WTC11 (cell line): ENCODE results near the gene ARMC2. TPM values are rescaled to one million over a fixed set of nuclear protein-coding genes. Genes with fewer than 3 reads are reported as not detected.

Experiments
- ATAC-seq: fragments of 200-7000 bp; cut with Tn5 transposase; 2 replicates; pipeline ENCODE4 v1.10.0; 2021; ENCODE audit warnings: mild to moderate bottlenecking, moderate library complexity
- CTCF ChIA-PET: fragments of 300-600 bp; sonication (Branson Sonifier 250); formaldehyde crosslinking; loops from one replicate; lab custom pipeline; 2021; ENCODE audit warnings: antibody characterized with exemption; lab: Charles Lee
- POLR2A ChIA-PET: fragments of 350-600 bp; sonication (Branson Sonifier 250); formaldehyde crosslinking; loops from one replicate; lab custom pipeline; 2021; ENCODE audit warnings: antibody characterized with exemption; lab: Charles Lee
- DNase-seq: peaks from one replicate; pipeline ENCODE4 v3.0.0; 2021; ENCODE audit warnings: low spot score
- H3K27ac Mint-ChIP-seq: 2 replicates; pipeline ENCODE4 v1.8.0; 2021; ENCODE audit warnings: mixed read lengths
- H3K27me3 Mint-ChIP-seq: 2 replicates; pipeline ENCODE4 v1.8.0; 2021; ENCODE audit warnings: low read depth, mild to moderate bottlenecking, moderate library complexity, mixed read lengths
- H3K36me3 Mint-ChIP-seq: 2 replicates; pipeline ENCODE4 v1.8.0; 2021; ENCODE audit warnings: mixed read lengths
- H3K4me1 Mint-ChIP-seq: 2 replicates; pipeline ENCODE4 v1.8.0; 2022; ENCODE audit warnings: mixed read lengths
- H3K4me3 Mint-ChIP-seq: 2 replicates; pipeline ENCODE4 v1.8.0; 2021; ENCODE audit warnings: mild to moderate bottlenecking, moderate library complexity, mixed read lengths
- H3K9me3 Mint-ChIP-seq: 2 replicates; pipeline ENCODE4 v1.8.0; 2021; ENCODE audit warnings: mixed read lengths
- AFF4 ChIP-seq: sonication (generic); formaldehyde crosslinking; IDR thresholded peaks from 2 replicates; pipeline ENCODE4 v1.8.1; 2023; ENCODE audit warnings: mild to moderate bottlenecking, missing genetic modification reagents, borderline replicate concordance
- FOXP1 ChIP-seq: sonication (generic); formaldehyde crosslinking; IDR thresholded peaks from 2 replicates; pipeline ENCODE4 v1.8.0; 2022; ENCODE audit warnings: missing genetic modification reagents, mild to moderate bottlenecking, moderate library complexity, borderline replicate concordance
- GTF2I ChIP-seq: fragments of 250-450 bp; sonication (Bioruptor Pico); conservative IDR thresholded peaks from 2 replicates; pipeline ENCODE4 v1.4.0; 2021; ENCODE audit warnings: mild to moderate bottlenecking
- HMGXB4 ChIP-seq: sonication (generic); formaldehyde crosslinking; IDR thresholded peaks from 2 replicates; pipeline ENCODE4 v1.8.1; 2023; ENCODE audit warnings: mild to moderate bottlenecking, moderate library complexity, missing genetic modification reagents
- JUN ChIP-seq: sonication (generic); formaldehyde crosslinking; IDR thresholded peaks from 2 replicates; pipeline ENCODE4 v1.8.0; 2023; ENCODE audit warnings: mild to moderate bottlenecking, missing genetic modification reagents
- KAT7 ChIP-seq: sonication (generic); formaldehyde crosslinking; IDR thresholded peaks from 2 replicates; pipeline ENCODE4 v1.8.1; 2023; ENCODE audit warnings: missing genetic modification reagents, mild to moderate bottlenecking, borderline replicate concordance
- MAX ChIP-seq: sonication (generic); formaldehyde crosslinking; IDR thresholded peaks from 2 replicates; pipeline ENCODE4 v1.8.0; 2022; ENCODE audit warnings: mild to moderate bottlenecking, missing genetic modification reagents
- NR1H2 ChIP-seq: sonication (generic); formaldehyde crosslinking; IDR thresholded peaks from 2 replicates; pipeline ENCODE4 v1.9.0; 2021; ENCODE audit warnings: mild to moderate bottlenecking, moderate library complexity, missing genetic modification reagents
- SP1 ChIP-seq: sonication (generic); formaldehyde crosslinking; conservative IDR thresholded peaks from 2 replicates; pipeline ENCODE4 v1.8.1; 2022; ENCODE audit warnings: missing genetic modification reagents
- USF1 ChIP-seq: sonication (generic); formaldehyde crosslinking; IDR thresholded peaks from 2 replicates; pipeline ENCODE4 v1.8.0; 2022; ENCODE audit warnings: mild to moderate bottlenecking, missing genetic modification reagents
- ZBTB21 ChIP-seq: sonication (generic); formaldehyde crosslinking; IDR thresholded peaks from 2 replicates; pipeline ENCODE4 v1.8.1; 2023; ENCODE audit warnings: mild to moderate bottlenecking, missing genetic modification reagents, borderline replicate concordance
- ZNF263 ChIP-seq: sonication (generic); formaldehyde crosslinking; IDR thresholded peaks from 2 replicates; pipeline ENCODE4 v1.8.1; 2022; ENCODE audit warnings: low read depth, mild to moderate bottlenecking, moderate library complexity, missing genetic modification reagents
- ZNF396 ChIP-seq: fragments of 250-450 bp; sonication (Bioruptor Pico); IDR thresholded peaks from 2 replicates; pipeline ENCODE4 v1.8.0; 2021; ENCODE audit warnings: mild to moderate bottlenecking, moderate library complexity, borderline replicate concordance
- ZNF532 ChIP-seq: fragments of 250-450 bp; sonication (Bioruptor Pico); IDR thresholded peaks from 2 replicates; pipeline ENCODE4 v1.9.0; 2021; ENCODE audit warnings: mild to moderate bottlenecking, borderline replicate concordance
- ZNF671 ChIP-seq: fragments of 250-450 bp; sonication (Bioruptor Pico); IDR thresholded peaks from 2 replicates; pipeline ENCODE4 v1.8.0; 2021; ENCODE audit warnings: mild to moderate bottlenecking
- total RNA-seq: library from RNA; stranded (reverse); gene quantifications from 3 replicates; pipeline ENCODE4 v1.2.3, GENCODE V29; 2021
- TF ChIP-seq, protein P1 (sequence below): sonication (generic); formaldehyde crosslinking; IDR thresholded peaks from 2 replicates; pipeline ENCODE4 v1.8.1; 2023; ENCODE audit warnings: mild to moderate bottlenecking, missing genetic modification reagents
- TF ChIP-seq, protein P2 (sequence below): sonication (generic); formaldehyde crosslinking; IDR thresholded peaks from 2 replicates; pipeline ENCODE4 v1.8.0; 2022; ENCODE audit warnings: mild to moderate bottlenecking, missing genetic modification reagents
- TF ChIP-seq, protein P3 (sequence below): fragments of 250-450 bp; sonication (Bioruptor Pico); IDR thresholded peaks from 2 replicates; pipeline ENCODE4 v2.1.2; 2022; ENCODE audit warnings: mild to moderate bottlenecking, moderate library complexity
- TF ChIP-seq, protein P4 (sequence below): sonication (generic); formaldehyde crosslinking; IDR thresholded peaks from 2 replicates; pipeline ENCODE4 v1.8.1; 2022; ENCODE audit warnings: mild to moderate bottlenecking, missing genetic modification reagents, moderate library complexity, borderline replicate concordance

The ARMC2 gene
- total RNA-seq, 1 experiment from 2014 or later = 5.2 TPM

- ATAC-seq (no peak), DNase-seq (no peak)
- CTCF ChIA-PET = interaction anchor here (1.2 to 1.4 kb wide), 2 partner anchors 14 to 41 kb away, joined by 3 read pairs; no protein-coding TSS in a partner anchor
- Mint-ChIP-seq H3K36me3 (no peaks in the 10 kb centered on the region), H3K4me1 (peaks cover 35% of the 10 kb centered on the region), H3K4me3 (peak overlapping the region; percentile 94), H3K27ac (peak overlapping the region; percentile 94), H3K9me3 (no peaks in the 10 kb centered on the region), H3K27me3 (no peaks in the 10 kb centered on the region)
- POLR2A ChIA-PET = interaction anchor here (0.6 to 1.3 kb wide), 2 partner anchors 18 to 86 kb away, joined by 6 to 7 read pairs; partner anchors contain the start of gene SESN1
- TF ChIP-seq KAT7 (CRISPR knock-in tag) = 0 out of 2 replicates have a peak, but pooled peaks have one; percentile 76
- TF ChIP-seq, protein P1, sequence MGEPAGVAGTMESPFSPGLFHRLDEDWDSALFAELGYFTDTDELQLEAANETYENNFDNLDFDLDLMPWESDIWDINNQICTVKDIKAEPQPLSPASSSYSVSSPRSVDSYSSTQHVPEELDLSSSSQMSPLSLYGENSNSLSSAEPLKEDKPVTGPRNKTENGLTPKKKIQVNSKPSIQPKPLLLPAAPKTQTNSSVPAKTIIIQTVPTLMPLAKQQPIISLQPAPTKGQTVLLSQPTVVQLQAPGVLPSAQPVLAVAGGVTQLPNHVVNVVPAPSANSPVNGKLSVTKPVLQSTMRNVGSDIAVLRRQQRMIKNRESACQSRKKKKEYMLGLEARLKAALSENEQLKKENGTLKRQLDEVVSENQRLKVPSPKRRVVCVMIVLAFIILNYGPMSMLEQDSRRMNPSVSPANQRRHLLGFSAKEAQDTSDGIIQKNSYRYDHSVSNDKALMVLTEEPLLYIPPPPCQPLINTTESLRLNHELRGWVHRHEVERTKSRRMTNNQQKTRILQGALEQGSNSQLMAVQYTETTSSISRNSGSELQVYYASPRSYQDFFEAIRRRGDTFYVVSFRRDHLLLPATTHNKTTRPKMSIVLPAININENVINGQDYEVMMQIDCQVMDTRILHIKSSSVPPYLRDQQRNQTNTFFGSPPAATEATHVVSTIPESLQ (CRISPR knock-in tag) = no peak
- TF ChIP-seq MAX (CRISPR knock-in tag) = no peak
- TF ChIP-seq, protein P2, sequence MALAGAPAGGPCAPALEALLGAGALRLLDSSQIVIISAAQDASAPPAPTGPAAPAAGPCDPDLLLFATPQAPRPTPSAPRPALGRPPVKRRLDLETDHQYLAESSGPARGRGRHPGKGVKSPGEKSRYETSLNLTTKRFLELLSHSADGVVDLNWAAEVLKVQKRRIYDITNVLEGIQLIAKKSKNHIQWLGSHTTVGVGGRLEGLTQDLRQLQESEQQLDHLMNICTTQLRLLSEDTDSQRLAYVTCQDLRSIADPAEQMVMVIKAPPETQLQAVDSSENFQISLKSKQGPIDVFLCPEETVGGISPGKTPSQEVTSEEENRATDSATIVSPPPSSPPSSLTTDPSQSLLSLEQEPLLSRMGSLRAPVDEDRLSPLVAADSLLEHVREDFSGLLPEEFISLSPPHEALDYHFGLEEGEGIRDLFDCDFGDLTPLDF (CRISPR knock-in tag) = 0 out of 2 replicates have a peak, but pooled peaks have one; percentile 78
- TF ChIP-seq ZBTB21 (CRISPR knock-in tag) = 0 out of 2 replicates have a peak, but pooled peaks have one; percentile 0
- no peak for TF ChIP-seq ZNF263 (CRISPR knock-in tag)
- TF ChIP-seq, protein P3, sequence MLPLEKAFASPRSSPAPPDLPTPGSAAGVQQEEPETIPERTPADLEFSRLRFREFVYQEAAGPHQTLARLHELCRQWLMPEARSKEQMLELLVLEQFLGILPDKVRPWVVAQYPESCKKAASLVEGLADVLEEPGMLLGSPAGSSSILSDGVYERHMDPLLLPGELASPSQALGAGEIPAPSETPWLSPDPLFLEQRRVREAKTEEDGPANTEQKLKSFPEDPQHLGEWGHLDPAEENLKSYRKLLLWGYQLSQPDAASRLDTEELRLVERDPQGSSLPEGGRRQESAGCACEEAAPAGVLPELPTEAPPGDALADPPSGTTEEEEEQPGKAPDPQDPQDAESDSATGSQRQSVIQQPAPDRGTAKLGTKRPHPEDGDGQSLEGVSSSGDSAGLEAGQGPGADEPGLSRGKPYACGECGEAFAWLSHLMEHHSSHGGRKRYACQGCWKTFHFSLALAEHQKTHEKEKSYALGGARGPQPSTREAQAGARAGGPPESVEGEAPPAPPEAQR (CRISPR knock-in tag) = no peak
- no peak for TF ChIP-seq JUN
- no peak for TF ChIP-seq USF1 (CRISPR knock-in tag)
- no peak for TF ChIP-seq AFF4 (CRISPR knock-in tag)
- no peak for TF ChIP-seq NR1H2 (CRISPR knock-in tag)
- no peak for TF ChIP-seq HMGXB4
- no peak for TF ChIP-seq FOXP1 (CRISPR knock-in tag)
- no peak for TF ChIP-seq ZNF532
- TF ChIP-seq ZNF671 (CRISPR knock-in tag) = no peak
- TF ChIP-seq, protein P4, sequence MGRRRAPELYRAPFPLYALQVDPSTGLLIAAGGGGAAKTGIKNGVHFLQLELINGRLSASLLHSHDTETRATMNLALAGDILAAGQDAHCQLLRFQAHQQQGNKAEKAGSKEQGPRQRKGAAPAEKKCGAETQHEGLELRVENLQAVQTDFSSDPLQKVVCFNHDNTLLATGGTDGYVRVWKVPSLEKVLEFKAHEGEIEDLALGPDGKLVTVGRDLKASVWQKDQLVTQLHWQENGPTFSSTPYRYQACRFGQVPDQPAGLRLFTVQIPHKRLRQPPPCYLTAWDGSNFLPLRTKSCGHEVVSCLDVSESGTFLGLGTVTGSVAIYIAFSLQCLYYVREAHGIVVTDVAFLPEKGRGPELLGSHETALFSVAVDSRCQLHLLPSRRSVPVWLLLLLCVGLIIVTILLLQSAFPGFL (CRISPR knock-in tag) = no peak
- no peak for TF ChIP-seq GTF2I (CRISPR knock-in tag)
- TF ChIP-seq ZNF396 = no peak
- no peak for TF ChIP-seq SP1 (CRISPR knock-in tag)
Observed at GRCh38 chr6:109008537-109009235, 160.5 kb downstream of the ARMC2 start.
